Endodermal cell (in vitro differentiated cells): ENCODE results near the gene CCT3. TPM values are rescaled to one million over a fixed set of nuclear protein-coding genes. Genes with fewer than 3 reads are reported as not detected.
A peak's percentile ranks its signal among the peaks of the same experiment; 100 is the strongest.

Experiments used
- DNase-seq: peaks from one replicate; pipeline ENCODE4 v3.0.0-alpha.2; 2017
- H3K27ac ChIP-seq: 2 replicates; pipeline ENCODE4 v1.5.1; 2013; ENCODE audit warnings: mild to moderate bottlenecking, low read depth, low read length, moderate library complexity
- H3K27me3 ChIP-seq: 2 replicates; pipeline ENCODE4 v1.6.1; 2013; ENCODE audit warnings: mild to moderate bottlenecking, low read length, moderate library complexity; ENCODE audit not compliant: insufficient read depth, control insufficient read depth, poor library complexity, severe bottlenecking
- H3K36me3 ChIP-seq: 2 replicates; pipeline ENCODE4 v1.7.0; 2013; ENCODE audit warnings: mild to moderate bottlenecking, low read length, moderate library complexity; ENCODE audit not compliant: control insufficient read depth, insufficient read depth
- H3K4me1 ChIP-seq: one replicate; pipeline ENCODE4 v1.7.0; 2013; ENCODE audit warnings: low read length; ENCODE audit not compliant: control insufficient read depth, insufficient read depth
- H3K4me3 ChIP-seq: 2 replicates; pipeline ENCODE4 v1.5.1; 2013; ENCODE audit warnings: mild to moderate bottlenecking, low read length, moderate library complexity
- H3K9ac ChIP-seq: 2 replicates; pipeline ENCODE4 v1.6.1; 2013; ENCODE audit warnings: mild to moderate bottlenecking, low read length, moderate library complexity; ENCODE audit not compliant: poor library complexity, severe bottlenecking; ENCODE audit errors: extremely low read depth
- H3K9me3 ChIP-seq: 2 replicates; pipeline ENCODE4 v1.6.1; 2013; ENCODE audit warnings: mild to moderate bottlenecking, low read length, moderate library complexity; ENCODE audit not compliant: control insufficient read depth
- H3K27ac Mint-ChIP-seq: 2 replicates; pipeline ENCODE4 v1.8.0; 2020; ENCODE audit warnings: mixed read lengths
- H3K27me3 Mint-ChIP-seq: 2 replicates; pipeline ENCODE4 v1.8.0; 2021; ENCODE audit warnings: mild to moderate bottlenecking, mixed read lengths; ENCODE audit not compliant: insufficient read depth
- H3K36me3 Mint-ChIP-seq: 2 replicates; pipeline ENCODE4 v1.8.0; 2020; ENCODE audit warnings: low read depth, mixed read lengths
- H3K4me1 Mint-ChIP-seq: 2 replicates; pipeline ENCODE4 v1.8.0; 2020; ENCODE audit warnings: mixed read lengths
- H3K4me3 Mint-ChIP-seq: 2 replicates; pipeline ENCODE4 v1.8.0; 2020; ENCODE audit warnings: mild to moderate bottlenecking, moderate library complexity, mixed read lengths
- H3K9me3 Mint-ChIP-seq: 2 replicates; pipeline ENCODE4 v1.8.0; 2020; ENCODE audit warnings: mild to moderate bottlenecking, mixed read lengths
- CTCF ChIP-seq: fragments of 200-600 bp; sonication (generic); conservative IDR thresholded peaks from 2 replicates; pipeline ENCODE4 v1.5.0; 2021; ENCODE audit warnings: antibody characterized with exemption, mild to moderate bottlenecking
- WGBS, 2 experiments: methylation state at CpG; one replicate each; pipeline versions ENCODE4 v1.1.5 to v1.1.7; 2013; ENCODE audit warnings: missing lambda C conversion rate in 2 of 2, mixed read lengths in 1 of 2; ENCODE audit not compliant: insufficient coverage in 1 of 2, insufficient read length in 1 of 2; 5-methylcytosine and 5-hydroxymethylcytosine counted together
- total RNA-seq, 2 donors: library from RNA; stranded (reverse); fragmentation: NEBNext Ultra II Directional in 1 of 2; extraction: Animal tissue kit (Norgen Biotek cat#: 25700) in 1 of 2; gene quantifications; 2 replicates in 1 of 2; 3 replicates in 1 of 2; pipeline ENCODE4 v1.2.1, GENCODE V29; 2021

CCT3 gene
- total RNA-seq, 2 donors from 2014 or later, result 323 to 351 TPM

GRCh38 chr1:156368889-156369684, 31.0 kb upstream of the CCT3 start, which contains the start of gene RHBG:
TSS of gene RHBG (plus strand) at chr1:156369211. CDS start at chr1:156369250, 39 bp downstream.
- no peak within 1 kb of the TSS for H3K9ac ChIP-seq
- no peak for TF ChIP-seq CTCF
- peaks cover 30% of the 10 kb centered on the region for H3K27me3 ChIP-seq

GRCh38 chr1:156368157-156368658, 30.1 kb upstream of the CCT3 start:
- Histone ChIP-seq H3K27me3 (peaks cover 30% of the 10 kb centered on the region), H3K4me1 (peaks cover 6% of the 10 kb centered on the region), H3K27ac (no peak overlapping the region), H3K9me3 (no peaks in the 10 kb centered on the region), H3K4me3 (no peak overlapping the region), H3K9ac (no peak overlapping the region), H3K36me3 (no peaks in the 10 kb centered on the region)
- Mint-ChIP-seq H3K4me3 (peak overlapping the region; percentile 12), H3K9me3 (no peaks in the 10 kb centered on the region), H3K36me3 (no peaks in the 10 kb centered on the region), H3K27me3 (peaks cover 36% of the 10 kb centered on the region), H3K4me1 (peaks cover 16% of the 10 kb centered on the region), H3K27ac (no peak overlapping the region)
- TF ChIP-seq CTCF, result no peak
- WGBS, 2 experiments, result 82 to 100% methylated on average over 4 to 7 of the region's 7 CpGs
- DNase-seq, result no peak

More at GRCh38 chr1:156368889-156369684, 31.0 kb upstream of the CCT3 start, which contains the start of gene RHBG:
- Histone ChIP-seq H3K9me3 (no peaks in the 10 kb centered on the region), H3K36me3 (no peaks in the 10 kb centered on the region), H3K4me1 (peaks cover 6% of the 10 kb centered on the region), H3K27ac (no peak within 1 kb of the TSS), H3K4me3 (peak within 1 kb of the TSS; percentile 67)
- Mint-ChIP-seq H3K27ac (peak within 1 kb of the TSS; percentile 80), H3K36me3 (no peaks in the 10 kb centered on the region), H3K4me3 (peak within 1 kb of the TSS; percentile 67), H3K9me3 (no peaks in the 10 kb centered on the region), H3K4me1 (peaks cover 16% of the 10 kb centered on the region), H3K27me3 (peaks cover 31% of the 10 kb centered on the region)
- DNase-seq, result peak; percentile 94
- WGBS, 2 experiments, result 23 to 28% methylated on average over 37 to 48 of the region's 48 CpGs

- Mint-ChIP-seq H3K27ac (no peak overlapping the region), H3K4me1 (peaks cover 16% of the 10 kb centered on the region), H3K9me3 (no peaks in the 10 kb centered on the region), H3K36me3 (no peaks in the 10 kb centered on the region), H3K27me3 (peaks cover 31% of the 10 kb centered on the region), H3K4me3 (peak overlapping the region; percentile 12)
- Histone ChIP-seq H3K36me3 (no peaks in the 10 kb centered on the region), H3K9ac (no peak overlapping the region), H3K4me1 (peaks cover 6% of the 10 kb centered on the region), H3K4me3 (no peak overlapping the region), H3K9me3 (no peaks in the 10 kb centered on the region), H3K27ac (no peak overlapping the region), H3K27me3 (peaks cover 26% of the 10 kb centered on the region)
- peak; percentile 55 for DNase-seq
- 81 to 82% methylated on average over 4 to 9 of the region's 9 CpGs for WGBS, 2 experiments
- no peak for TF ChIP-seq CTCF
Observed at GRCh38 chr1:156367383-156368156, 29.5 kb upstream of the CCT3 start.
